HG03460 (cell line): Measurements from ENCODE around the gene PIGS.

Source experiments
- ATAC-seq: cut with Tn5 transposase; IDR thresholded peaks from one replicate; pipeline ENCODE4 v1.9.1; 2021; ENCODE audit not compliant: unreplicated experiment

Gene PIGS

DNA sequence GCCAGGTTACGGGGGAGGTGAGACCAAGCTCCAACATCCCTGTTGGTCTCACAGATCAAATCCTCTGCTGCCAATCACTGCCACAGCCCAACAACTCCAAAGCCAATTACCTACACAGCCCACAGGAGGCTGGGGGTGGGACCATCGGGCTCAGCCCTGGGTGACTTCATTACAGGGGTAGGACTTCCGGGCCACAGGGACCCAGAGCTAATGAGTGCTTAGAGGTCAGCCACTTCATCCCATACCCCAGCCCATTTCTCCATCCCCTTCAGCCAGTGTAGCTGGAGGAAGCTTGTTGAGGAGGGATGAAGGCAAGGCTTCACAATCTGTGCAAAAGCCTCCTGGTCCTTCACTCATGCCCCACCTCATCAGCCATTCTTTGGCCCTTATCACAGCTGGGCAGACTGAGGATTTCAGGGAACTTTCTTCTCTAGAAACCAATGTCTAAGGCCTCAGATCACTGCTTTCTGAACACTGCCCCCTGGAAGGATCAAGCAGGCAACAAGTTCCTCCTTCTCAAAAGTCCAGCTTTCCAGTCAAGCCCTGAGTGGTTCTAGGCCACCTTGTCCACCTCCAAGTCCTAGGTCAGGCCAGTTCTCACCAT, 59.4 kb downstream of the PIGS start:
- no peak for ATAC-seq

DNA sequence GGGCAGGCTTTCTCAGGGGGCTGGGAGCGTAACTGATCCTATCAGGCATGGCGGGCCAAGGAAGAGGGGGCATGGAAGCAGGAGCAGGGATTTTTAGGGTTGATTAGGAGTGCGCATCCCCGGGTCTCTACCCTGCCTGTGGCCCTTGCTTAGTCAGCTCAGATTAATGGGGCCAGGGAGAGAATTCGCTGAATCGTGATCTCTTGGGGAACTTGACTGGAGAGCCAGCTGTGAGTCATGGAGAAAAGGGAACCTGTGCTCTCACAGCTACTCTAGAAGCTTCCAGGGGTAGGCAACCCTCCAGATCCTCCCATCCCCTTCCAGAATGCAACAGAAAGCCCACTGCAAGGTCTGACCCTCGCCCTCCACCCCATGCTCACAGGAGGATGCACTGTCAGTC, 61.5 kb downstream of the PIGS start:
- no peak for ATAC-seq

DNA sequence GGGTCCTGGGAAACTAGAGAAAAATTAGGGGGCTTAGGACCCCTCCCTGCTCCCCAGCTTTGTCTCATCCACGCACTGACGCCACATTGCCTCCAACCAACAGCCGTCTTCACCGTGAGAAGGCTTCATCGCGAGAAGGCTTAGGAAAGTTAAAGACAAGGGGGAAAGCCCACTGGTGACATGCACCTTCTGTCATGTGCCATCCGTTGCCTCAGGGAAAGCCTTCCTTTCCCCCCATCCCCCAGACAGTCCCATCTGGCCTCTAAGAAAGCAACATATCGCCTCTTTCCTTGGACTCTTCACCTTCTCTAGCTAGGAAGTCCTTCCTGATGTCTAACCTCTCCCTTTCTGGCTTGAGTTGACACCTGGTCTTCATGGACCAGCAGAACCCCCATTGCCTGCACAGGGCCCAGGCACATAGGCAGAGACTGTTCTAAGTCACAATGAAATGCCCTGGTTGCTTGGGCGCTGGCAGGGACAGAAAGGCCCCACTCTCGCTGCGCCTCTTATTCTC, 63.1 kb downstream of the PIGS start:
- ATAC-seq, result no peak

DNA sequence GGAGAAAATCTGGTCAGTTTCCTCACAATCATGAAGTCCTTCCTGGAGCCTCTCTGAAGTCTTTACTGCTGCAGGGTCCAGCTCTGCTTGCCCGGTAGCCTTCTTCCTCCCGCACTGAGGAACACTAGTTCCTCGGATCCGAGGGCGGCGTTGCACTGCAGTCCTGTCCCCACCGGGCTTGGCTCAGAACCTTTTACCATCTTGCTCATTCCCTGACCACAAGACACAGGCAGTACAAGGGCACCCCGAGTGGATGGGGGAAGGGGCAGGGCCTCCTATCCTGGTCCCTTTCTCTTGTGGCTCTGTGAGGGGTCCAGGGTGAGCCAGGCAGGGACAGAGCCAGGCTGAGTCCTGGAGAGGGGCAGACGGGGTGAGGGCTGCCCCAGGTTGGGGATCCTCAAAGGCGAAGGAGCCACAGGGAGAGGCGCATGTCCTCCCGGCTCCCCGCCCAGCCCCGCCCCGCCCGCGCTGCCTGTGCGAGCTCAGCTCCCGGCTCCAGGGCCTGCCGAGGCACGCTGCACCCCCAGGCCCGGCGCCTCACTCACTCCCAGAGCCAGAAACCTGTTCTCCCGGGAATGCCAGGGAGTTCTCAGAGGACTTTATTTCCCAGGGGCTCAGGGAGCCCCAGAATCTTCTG, 63.6 kb downstream of the PIGS start:
- ATAC-seq, result no peak

DNA sequence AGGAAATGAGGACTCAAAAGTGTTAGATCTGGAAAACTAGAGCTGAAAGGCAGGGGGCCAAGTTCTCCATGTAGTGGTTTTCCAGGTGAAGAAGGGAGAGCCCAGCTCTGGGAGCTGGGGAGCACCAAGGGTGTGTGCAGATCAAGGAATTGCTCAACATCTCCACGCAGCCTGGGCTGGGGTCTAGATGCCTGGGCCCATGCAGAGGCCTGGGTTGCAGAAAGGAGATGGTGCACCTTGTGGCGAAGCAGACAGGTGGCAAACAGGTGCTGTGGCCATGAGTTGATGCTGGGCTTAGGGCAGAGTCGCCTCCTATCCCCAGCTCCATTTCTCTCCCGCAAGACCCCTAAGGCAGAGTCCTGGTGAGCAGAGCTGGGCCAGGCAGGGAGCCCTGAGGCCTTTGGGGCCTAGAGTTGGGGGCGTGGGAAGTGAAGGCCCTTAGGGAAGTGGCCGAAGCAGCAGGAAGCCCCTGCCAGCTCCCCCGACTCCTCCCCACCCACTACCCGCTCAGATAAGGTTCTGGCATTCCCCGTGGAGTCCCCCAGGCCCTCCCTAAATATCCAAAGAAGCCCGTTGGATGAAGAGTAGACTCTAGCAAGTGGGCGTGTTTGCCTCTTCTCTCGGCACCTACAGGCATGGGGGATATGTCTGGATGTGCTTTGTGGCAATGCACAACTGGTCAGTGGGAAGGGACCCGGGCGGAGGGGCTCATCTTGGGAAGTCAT, 64.4 kb downstream of the PIGS start:
- no peak for ATAC-seq

DNA sequence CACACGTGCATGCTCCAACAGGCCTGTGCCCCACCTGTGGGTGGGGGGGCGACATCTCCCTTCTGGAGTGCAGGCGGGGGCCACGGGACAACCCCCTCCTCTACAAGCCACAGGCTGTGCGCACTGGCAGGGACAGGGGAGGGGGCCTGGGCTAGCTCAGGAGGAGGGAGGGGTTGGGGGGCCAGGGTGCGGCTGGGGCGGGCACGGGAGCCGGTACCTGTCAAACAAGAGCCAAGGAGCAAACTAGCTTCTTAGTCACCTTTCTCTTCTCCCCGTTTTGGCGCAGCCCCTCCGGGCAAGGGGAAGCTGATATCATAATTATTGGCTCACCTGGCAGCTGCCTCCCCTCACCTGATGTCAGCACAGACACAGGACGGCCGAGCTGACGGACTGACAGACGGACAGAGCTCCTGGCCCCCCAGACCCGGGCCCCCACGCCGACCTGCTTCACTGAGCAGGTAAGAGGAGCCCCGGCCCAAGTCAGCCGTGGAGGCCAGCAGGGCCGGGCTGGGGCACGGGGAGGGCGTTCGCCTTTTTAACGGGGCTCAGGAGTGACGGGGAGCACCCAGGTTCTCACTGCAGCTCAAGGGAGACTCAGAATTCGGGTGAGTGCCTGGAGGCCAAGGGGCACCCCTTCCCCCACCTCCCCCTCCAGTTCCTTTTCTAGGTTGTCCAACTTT, 65.2 kb downstream of the PIGS start, which contains the start of gene FOXN1:
Gene FOXN1 (plus strand): TSS at position 363 of the 680 bp plus-strand sequence. CDS start 17,622 bp downstream, outside the sequence.
- no peak for ATAC-seq

DNA sequence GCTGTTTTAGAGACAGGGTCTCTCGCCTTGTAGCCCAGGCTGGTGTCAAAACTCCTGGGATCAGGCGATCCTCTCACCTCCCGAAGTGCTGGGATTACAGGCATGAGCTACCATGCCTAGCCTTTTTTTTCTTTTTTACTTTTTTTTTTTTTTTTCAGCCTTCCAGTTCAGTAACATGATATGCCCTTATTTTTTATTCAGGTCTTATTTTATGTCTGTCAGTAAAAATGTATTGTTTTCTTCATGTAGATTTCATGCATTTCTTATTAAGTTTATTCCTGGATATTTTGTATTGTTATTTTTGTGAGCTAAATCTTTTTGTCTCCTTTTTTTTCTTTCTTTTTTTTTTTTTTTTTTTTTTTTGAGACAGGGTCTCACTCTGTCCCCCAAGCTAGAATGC, 67.9 kb downstream of the PIGS start:
- ATAC-seq, result no peak
